ENCODE measurements around the gene SLC25A4. TPM values are rescaled to one million over a fixed set of nuclear protein-coding genes. Genes with fewer than 3 reads are reported as not detected.

The SLC25A4 gene
- total and polyA plus RNA-seq, 10 of the 15 experiments (the other 5 are each of a cell fraction or from before 2014, with no cell fraction given), result 12.6 to 161 (median 38.2) TPM

DNA sequence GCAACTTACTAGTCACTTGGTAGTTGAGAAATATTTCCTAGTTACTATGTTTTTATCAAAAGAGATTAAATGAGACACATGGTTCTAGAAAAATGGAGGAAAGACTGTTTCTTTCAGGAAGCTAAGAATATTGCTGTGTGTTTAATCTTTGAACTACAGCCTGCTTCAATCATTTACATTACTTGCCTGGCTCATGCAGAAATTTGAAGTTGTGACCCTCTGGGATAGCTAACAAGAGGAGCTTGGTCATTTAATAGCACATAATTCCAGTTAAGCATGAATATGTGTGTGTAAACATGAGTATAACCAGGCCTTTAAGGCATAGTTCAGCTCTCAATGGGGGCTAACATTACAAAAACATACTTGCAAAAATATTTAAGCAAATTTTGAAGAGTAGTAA lies 44.6 kb upstream of the SLC25A4 start:
- SMC1A ChIA-PET (ENCODE audit: uncharacterized antibody, unreplicated experiment), result interaction anchor here (0.7 to 4.5 kb wide), 4 partner anchors 11 to 63 kb away, joined by 3 to 57 read pairs (median 4); no protein-coding TSS in a partner anchor
- Histone ChIP-seq H4K20me1 (ENCODE audit: control insufficient read depth, insufficient read depth) (no peaks in the 10 kb centered on the region), H3K9me3 (replicated peaks; ENCODE audit: control insufficient read depth, insufficient read depth, low read length) (no peaks in the 10 kb centered on the region), H3K27ac (ENCODE audit: control insufficient read depth, insufficient read depth) (no peak overlapping the region), H3K4me3 (no peak overlapping the region), H2AFZ (ENCODE audit: control insufficient read depth, low read depth, low read length) (no peak overlapping the region), H3K4me2 (ENCODE audit: control insufficient read depth, insufficient read depth) (no peak overlapping the region), H3K4me1 (ENCODE audit: control insufficient read depth, insufficient read depth, low read length) (no peaks in the 10 kb centered on the region), H3K9ac (ENCODE audit: control insufficient read depth, insufficient read depth, low read length) (no peak overlapping the region), H3K79me2 (ENCODE audit: control insufficient read depth, insufficient read depth, low read length) (no peaks in the 10 kb centered on the region), H3K36me3 (ENCODE audit: control insufficient read depth in 2 of 2, insufficient read depth in 2 of 2, low read length in 1 of 2) (no peaks in the 10 kb centered on the region), H3K27me3 (replicated peaks in 1 of 2; ENCODE audit: control insufficient read depth in 2 of 2, insufficient read depth in 2 of 2, low read length in 1 of 2) (peaks cover 2 to 3% of the 10 kb centered on the region in 2 experiments; a peak in 2 of 4 replicates)
- intact Hi-C loops (cut with micrococcal nuclease; ENCODE audit: unreplicated experiment) (no loop called here), in situ Hi-C loops (cut with MboI) (no loop called here)
- TF ChIP-seq, protein P1, sequence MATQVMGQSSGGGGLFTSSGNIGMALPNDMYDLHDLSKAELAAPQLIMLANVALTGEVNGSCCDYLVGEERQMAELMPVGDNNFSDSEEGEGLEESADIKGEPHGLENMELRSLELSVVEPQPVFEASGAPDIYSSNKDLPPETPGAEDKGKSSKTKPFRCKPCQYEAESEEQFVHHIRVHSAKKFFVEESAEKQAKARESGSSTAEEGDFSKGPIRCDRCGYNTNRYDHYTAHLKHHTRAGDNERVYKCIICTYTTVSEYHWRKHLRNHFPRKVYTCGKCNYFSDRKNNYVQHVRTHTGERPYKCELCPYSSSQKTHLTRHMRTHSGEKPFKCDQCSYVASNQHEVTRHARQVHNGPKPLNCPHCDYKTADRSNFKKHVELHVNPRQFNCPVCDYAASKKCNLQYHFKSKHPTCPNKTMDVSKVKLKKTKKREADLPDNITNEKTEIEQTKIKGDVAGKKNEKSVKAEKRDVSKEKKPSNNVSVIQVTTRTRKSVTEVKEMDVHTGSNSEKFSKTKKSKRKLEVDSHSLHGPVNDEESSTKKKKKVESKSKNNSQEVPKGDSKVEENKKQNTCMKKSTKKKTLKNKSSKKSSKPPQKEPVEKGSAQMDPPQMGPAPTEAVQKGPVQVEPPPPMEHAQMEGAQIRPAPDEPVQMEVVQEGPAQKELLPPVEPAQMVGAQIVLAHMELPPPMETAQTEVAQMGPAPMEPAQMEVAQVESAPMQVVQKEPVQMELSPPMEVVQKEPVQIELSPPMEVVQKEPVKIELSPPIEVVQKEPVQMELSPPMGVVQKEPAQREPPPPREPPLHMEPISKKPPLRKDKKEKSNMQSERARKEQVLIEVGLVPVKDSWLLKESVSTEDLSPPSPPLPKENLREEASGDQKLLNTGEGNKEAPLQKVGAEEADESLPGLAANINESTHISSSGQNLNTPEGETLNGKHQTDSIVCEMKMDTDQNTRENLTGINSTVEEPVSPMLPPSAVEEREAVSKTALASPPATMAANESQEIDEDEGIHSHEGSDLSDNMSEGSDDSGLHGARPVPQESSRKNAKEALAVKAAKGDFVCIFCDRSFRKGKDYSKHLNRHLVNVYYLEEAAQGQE (IDR thresholded peaks at IDR 0.05; ENCODE audit: low read depth, low read length), result no peak
- TF ChIP-seq, protein P2, sequence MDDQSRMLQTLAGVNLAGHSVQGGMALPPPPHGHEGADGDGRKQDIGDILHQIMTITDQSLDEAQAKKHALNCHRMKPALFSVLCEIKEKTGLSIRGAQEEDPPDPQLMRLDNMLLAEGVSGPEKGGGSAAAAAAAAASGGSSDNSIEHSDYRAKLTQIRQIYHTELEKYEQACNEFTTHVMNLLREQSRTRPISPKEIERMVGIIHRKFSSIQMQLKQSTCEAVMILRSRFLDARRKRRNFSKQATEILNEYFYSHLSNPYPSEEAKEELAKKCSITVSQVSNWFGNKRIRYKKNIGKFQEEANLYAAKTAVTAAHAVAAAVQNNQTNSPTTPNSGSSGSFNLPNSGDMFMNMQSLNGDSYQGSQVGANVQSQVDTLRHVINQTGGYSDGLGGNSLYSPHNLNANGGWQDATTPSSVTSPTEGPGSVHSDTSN (IDR thresholded peaks at IDR 0.05; ENCODE audit: insufficient replicate concordance, low read depth, low read length), result no peak
- TF ChIP-seq, protein P3, sequence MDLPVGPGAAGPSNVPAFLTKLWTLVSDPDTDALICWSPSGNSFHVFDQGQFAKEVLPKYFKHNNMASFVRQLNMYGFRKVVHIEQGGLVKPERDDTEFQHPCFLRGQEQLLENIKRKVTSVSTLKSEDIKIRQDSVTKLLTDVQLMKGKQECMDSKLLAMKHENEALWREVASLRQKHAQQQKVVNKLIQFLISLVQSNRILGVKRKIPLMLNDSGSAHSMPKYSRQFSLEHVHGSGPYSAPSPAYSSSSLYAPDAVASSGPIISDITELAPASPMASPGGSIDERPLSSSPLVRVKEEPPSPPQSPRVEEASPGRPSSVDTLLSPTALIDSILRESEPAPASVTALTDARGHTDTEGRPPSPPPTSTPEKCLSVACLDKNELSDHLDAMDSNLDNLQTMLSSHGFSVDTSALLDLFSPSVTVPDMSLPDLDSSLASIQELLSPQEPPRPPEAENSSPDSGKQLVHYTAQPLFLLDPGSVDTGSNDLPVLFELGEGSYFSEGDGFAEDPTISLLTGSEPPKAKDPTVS (IDR thresholded peaks at IDR 0.05; ENCODE audit: low read depth, low read length), result no peak
- no peak for TF ChIP-seq JUND (IDR thresholded peaks at IDR 0.05; ENCODE audit: low read depth, low read length)
- TF ChIP-seq, protein P4, sequence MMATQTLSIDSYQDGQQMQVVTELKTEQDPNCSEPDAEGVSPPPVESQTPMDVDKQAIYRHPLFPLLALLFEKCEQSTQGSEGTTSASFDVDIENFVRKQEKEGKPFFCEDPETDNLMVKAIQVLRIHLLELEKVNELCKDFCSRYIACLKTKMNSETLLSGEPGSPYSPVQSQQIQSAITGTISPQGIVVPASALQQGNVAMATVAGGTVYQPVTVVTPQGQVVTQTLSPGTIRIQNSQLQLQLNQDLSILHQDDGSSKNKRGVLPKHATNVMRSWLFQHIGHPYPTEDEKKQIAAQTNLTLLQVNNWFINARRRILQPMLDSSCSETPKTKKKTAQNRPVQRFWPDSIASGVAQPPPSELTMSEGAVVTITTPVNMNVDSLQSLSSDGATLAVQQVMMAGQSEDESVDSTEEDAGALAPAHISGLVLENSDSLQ (IDR thresholded peaks at IDR 0.05), result no peak
- no peak for TF ChIP-seq TARDBP (IDR thresholded peaks at IDR 0.05; ENCODE audit: borderline replicate concordance)
- ATAC-seq (no peak), FAIRE-seq (no peak), DNase-seq (ENCODE audit: low read depth, low spot score) (no peak)
- POLR2A ChIA-PET, result no interaction called here
- CTCF ChIA-PET, result interaction anchor here (0.6 to 6.6 kb wide), 11 partner anchors 8 to 373 kb away, joined by 3 to 87 read pairs (median 6); partner anchors contain the start of gene CCDC110
- RAD21 ChIA-PET (ENCODE audit: unreplicated experiment), result interaction anchor here (0.7 to 4.9 kb wide), 5 partner anchors 8 to 99 kb away, joined by 3 to 47 read pairs (median 4); no protein-coding TSS in a partner anchor
- no TSS peak for BruUV-seq (replicated peaks)
